NCI-H526 (cell line): ENCODE measurements around the gene XPO1.

Experiments used
- DNase-seq, 2 experiments: peaks; one replicate each; lab custom pipeline; 2025; lab: John Stamatoyannopoulos, UW

XPO1 gene

GRCh38 chr2:61434314-61434713, 103.8 kb downstream of the XPO1 start:
- no peak for DNase-seq

- no peak for DNase-seq
Measured at GRCh38 chr2:61433606-61434005, 104.5 kb downstream of the XPO1 start.

- peak in 1 of 2 experiments; percentile 13 for DNase-seq
Measured at GRCh38 chr2:61432990-61433389, 105.2 kb downstream of the XPO1 start.

- DNase-seq: no peak
Measured at GRCh38 chr2:61431345-61431744, 106.8 kb downstream of the XPO1 start.
